Testis (tissue), 2 donors: ENCODE data around the gene ANKK1.

Experiments used
- CTCF ChIP-seq, 3 experiments: fragments of 450-650 bp in 2 of 3; fragments of 200-600 bp in 1 of 3; sonication (generic) in 1 of 3; IDR thresholded peaks; one replicate each; pipeline ENCODE4 v1.5.1; 2016 to 2019; ENCODE audit warnings: antibody characterized with exemption in 3 of 3, mild to moderate bottlenecking in 2 of 3, moderate library complexity in 1 of 3
- POLR2A ChIP-seq: fragments of 450-650 bp; IDR thresholded peaks from one replicate; pipeline ENCODE4 v1.6.1; 2017; ENCODE audit warnings: antibody characterized with exemption, mild to moderate bottlenecking, moderate library complexity

GRCh38 chr11:113373306-113373705 is 14.3 kb upstream of the ANKK1 start:
- TF ChIP-seq POLR2A (no peak), CTCF (IDR thresholded peaks at IDR 0.05) (no peak)
